Cerebellar cortex (tissue), 1 donor: ENCODE results near the gene CNTNAP2.

ENCODE experiments used
- DNase-seq: peaks from one replicate; pipeline ENCODE4 v3.0.0-alpha.2; 2015; ENCODE audit warnings: low spot score

CNTNAP2 gene

DNA sequence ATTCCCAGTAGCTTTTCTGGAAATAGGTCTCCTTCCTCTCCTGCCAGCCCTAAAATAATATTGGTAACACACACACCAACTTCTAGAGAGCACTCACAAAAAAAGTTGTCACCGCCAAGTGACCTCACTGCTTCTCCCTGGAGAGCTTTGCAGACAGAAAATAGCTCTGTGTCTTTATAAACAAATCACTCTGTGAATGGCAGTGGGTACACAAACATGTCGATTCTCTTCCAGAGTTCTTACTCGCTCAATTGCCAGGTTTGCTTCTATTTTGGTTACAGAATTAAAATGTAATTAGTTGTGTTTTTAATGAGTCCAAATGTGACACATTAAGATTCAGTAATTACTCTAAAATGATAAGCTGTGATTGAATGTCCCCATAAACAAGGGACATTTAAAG, 1824.8 kb downstream of the CNTNAP2 start:
- DNase-seq: no peak

DNA sequence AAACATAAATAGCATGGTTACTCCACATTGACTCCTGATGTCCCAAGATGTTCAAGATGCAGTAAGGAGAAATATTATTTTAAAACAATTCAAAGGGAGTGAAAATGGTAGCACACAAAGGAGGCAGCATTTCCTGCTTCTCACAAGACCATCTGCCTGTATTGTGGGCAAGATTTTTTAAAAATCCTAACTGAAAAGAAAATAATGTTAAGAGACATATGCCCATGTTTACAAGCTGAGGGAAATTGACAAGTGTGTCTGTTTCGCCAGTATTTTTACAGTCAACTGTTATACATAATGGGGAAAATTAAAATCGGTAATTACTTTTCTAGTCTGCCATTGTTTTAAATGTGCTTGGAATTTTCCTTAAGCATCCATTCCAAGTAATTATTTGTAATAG, 1827.7 kb downstream of the CNTNAP2 start:
- no peak for DNase-seq

DNA sequence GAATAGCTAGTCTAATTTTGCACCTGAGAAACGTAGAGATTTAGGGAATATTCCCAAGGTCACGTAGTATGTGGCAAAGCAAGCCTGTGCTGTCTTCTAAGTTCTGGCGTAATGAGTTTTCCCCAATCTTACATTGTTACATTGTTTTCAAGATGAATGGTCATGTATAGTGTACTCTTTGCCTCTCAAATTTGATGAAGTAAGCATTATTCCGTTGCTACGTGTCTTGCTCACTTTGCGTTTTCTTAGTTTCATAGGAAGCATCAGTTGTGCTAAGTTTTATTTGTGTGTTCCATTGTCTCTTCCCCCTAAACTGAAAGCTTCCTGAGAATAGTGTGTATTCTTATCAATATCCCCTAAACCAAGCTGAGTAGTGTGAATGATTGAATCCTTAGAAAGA, 1836.3 kb downstream of the CNTNAP2 start:
- no peak for DNase-seq

DNA sequence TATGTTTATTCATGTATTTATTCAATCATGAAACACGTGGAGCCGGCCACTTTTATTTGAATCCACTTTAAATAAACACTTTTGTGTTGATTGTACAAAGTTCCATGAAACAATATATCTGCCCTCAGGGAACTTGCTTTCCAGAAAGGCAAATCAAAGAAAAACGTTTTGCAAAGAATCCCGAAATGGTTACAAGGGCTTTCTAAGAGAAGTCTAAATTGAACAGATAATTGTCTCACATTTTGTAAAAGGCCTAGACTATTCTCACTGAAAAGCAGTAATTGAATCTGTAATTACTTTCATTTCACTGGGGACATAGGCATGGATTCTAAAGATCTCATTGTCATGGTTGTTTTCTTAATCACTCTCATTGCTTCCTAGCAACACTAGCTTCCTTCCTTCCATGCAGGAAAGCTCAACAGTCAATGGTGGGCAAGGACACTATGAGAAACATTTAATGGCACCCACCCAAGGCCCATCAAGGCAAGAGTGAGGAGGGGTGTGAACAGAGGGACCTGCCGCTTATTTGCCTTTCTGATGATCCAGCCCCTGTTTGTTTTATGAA, 1851.5 kb downstream of the CNTNAP2 start:
- no peak for DNase-seq

DNA sequence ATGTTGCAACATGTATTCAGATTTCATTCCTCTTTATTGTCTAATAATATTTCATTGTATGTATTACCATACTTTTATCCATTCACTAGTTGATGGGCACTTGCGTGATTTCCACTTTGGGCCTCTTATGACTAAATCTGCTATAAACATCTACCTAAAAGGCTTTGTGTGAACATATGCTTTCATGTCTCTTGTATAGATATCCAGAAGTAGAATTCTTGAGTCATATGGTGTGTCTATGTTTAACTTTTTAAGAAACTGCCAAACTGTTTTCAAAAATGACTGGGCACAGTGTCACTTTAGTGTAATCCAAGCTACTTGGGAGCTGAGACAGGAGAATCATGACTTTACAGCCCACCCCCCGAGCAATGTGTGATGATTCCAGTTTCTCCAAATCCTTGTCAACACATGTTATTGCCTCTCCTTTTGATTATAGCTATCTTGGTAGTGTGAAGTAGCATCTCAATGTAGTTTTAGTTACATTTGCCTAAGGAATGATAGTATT, 1855.1 kb downstream of the CNTNAP2 start:
- DNase-seq: no peak

DNA sequence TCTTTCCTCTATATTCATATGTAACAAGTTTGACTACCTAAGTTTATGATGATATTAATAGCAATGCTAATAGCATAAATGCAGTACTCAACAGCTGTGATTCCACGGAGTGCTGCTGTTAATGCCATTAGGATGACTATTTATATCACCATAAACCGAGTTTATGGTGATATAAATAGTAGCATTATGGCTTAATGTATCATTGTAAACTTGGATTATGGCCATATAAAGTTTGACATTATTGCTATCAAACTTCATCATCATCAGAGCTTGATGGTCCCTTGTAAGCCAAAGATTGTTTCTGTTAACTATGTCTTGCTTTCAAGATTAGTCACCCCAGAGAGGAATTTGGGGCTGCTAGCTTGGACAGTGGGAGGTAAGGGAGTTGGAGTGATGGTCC, 1861.6 kb downstream of the CNTNAP2 start:
- no peak for DNase-seq

DNA sequence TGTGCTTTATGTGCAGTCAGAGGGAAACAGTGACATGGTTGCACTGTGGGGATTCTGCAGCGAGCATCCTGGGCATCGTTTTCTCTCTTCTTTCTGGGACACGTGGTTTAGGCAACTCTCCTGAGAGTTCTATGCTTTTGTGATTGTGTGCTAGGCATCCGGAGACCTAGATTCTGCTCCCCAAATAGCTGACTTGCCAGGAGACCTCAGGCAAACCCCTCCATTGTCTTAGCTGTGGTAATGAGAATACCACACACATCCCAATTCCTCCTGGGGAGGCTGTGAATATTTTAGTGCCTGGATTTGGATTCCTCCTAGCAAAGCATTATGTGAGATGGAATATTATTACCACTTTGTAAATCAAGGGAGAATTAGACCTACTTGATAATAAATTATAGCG, 1862.0 kb downstream of the CNTNAP2 start:
- no peak for DNase-seq

DNA sequence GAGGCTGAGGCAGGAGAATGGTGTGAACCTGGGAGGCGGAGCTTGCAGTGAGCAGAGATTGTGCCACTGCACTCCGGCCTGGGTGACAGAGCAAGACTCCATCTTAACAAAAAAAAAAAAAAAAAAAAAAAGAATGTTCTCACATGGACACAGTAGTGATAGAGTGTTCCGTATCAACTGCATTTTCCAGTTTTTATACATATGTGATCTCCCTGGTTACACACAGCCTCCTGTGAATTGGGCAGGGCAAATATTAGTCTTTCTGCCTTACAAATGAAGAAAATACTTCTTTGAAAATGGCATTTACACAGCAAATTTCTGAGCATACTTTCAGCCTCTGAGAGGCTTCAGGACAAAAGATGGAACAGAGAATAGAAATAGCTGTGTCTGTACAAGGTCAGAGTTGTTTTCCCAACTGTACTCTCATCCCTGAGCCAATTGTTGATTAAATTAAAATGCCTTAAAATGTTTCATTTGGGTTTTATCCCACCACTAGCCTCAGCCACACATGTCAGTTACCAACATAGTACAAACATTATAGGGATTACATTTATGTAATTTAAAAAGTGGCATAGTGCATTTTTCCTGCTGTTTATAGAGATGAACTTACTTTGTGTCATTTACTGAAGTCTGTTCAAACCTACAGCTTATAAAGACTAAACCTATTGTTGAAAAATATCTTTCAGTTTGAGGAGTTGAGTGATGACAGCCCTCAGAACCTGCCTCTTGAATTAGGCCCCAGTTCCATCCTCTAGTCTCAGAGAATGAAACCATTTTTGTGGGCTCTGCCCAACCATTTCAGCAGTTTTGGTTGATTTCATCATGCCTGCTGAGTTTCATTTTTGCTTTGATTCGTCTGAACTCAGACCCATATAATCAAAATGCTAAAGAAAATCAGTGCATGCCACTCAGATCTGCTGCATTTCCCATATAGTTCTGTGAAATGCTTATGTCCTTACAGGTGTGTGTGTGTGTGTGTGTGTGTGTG, 1864.5 kb downstream of the CNTNAP2 start:
- no peak for DNase-seq

DNA sequence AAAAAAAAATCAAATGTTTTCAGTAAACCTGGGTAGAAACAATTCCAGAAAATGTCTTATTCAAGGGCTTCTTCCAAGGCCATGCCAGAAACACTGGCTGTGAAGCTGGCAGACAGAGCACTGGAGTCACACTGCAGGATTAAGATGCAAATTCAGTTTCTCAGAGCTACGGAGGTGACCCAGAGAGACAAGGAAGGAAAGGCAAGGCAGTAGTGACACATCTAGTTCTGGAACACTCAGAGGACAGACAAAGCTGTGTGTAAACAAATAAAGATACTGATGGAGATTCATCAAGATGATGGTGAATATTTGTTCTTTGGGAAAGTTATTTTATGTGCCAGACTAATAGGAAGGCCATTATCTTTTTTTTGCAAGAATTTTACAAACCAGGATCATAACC, 1865.7 kb downstream of the CNTNAP2 start:
- no peak for DNase-seq

DNA sequence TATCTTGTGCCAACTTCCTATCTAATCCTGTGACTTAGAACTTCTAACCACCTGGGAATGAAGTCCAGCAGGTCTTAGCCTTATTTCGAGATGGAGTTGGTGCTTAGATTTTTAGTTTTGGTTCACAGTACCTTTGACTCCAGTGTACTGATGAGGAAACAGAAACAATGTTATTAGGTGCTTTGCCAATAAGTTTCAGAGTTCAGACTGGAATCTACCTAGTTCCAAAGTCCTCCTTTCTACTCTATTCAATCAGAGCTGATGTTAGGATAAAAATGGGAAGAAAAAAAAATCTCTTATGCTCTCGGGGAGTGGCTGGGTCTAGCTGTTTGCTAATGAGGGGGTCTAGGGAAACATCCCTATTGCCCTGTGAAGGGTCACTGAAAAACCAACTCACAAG, 1867.7 kb downstream of the CNTNAP2 start:
- no peak for DNase-seq

DNA sequence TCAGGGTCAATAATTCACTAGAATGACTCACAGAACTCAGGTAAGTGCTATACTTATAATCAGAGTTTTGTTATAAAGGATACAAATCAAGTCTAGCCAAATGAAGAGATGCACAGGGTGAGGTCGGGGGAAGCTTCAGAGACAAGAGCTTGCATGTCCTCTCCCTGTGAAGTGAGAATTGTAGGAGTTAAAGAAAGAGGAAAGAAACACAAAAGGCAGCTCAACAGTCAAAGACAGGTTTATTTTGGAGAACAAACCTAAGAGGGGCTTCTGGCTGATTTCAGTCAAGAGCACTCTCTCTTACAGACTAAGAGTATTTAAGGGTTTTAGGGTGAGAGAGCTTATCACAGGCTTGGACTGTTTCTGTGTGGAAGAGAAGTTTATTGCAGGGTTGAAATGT, 1873.5 kb downstream of the CNTNAP2 start:
- no peak for DNase-seq

DNA sequence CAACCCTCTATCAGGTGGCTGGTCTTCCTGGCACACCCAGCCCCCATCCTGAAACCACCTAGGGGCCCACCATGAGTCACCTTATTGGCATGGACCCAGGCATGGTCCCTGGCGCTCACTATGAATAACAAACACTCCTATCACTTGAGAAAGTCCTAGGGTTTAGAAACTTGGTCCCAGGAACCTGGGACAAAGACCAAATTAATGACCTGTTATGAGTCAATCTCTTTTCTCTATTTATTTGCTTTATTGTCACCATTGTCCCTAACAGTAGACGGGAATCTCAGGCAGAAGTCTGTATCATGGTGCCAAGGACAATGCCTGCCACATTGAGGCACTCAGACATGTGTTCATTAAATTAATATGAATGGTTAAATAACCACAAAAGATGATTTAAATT, 1874.3 kb downstream of the CNTNAP2 start:
- DNase-seq: no peak

DNA sequence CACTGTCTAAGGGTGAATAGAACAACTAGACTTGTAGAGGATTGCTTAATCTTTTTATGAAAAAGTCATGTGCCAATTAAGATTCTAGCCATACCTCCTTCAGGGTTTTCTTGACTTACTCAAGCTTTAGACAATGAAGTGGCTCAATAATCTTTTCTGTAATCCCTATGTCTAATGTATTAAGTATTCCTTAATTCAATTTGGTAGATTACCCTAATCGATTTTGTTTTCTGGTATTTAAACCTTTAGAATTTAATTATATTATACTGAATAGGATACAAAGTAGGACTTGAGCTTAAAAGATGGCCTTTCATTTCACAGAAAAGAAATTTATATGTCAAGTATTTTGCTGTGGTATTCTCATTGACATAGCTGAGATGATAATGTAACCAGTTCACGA, 1876.1 kb downstream of the CNTNAP2 start:
- DNase-seq: no peak

DNA sequence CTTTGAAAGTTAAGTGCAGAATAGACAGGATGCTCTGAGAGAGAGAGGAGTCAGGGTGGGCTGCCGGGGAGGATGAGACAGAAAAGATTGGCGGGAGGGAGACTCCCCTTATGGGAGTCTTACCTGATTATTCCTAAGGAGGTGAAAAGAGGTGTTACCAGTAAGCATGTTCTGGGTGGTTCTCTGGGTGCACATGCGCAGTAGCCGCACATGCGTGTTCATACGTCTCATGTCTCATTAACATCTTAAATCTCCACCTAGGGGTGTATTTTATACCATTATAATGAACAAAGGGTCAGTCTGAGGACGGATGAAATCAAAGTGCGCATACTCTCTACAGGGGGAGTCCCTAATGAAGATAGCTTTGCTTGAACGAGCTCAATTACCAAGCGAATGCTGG, 1881.0 kb downstream of the CNTNAP2 start:
- DNase-seq: no peak

DNA sequence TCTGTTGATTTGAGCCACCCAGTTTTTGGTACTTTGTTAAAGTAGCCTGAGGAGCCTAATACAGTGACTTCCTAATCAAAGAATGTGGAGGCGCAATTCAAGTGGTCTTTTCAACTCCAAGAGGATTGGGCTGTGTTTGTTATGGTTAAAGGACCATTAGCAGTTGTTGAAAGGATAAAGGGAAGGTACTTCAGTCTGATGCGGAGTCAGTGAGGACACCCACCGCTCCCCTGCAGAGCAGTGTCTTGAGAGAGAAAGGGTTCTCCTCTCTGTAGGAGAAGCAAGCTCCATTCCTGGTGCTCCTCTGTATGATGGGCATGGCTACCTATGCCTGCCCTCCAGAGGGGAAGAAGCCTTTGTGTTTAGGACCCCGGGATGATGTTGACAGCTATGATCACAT, 1883.4 kb downstream of the CNTNAP2 start:
- no peak for DNase-seq

DNA sequence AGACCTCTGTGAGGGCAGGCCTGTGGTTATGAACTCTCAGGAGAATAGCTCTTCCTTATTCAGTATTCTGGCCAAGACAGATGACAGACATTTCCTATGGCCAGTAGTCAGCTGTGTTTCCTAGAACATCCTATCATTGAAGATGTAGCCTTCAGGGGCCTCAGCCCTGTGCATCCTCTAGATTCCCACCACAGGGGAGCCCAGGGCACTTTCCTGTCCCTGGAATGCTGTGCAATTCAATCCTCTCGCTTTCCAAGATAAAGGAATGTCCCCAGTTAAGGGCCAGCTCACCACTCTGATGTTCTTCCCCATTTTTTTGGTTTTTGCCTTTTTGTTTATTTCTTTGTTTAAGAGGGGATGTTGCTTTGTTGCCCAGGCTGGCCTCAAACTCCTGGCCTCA, 1895.2 kb downstream of the CNTNAP2 start:
- no peak for DNase-seq

DNA sequence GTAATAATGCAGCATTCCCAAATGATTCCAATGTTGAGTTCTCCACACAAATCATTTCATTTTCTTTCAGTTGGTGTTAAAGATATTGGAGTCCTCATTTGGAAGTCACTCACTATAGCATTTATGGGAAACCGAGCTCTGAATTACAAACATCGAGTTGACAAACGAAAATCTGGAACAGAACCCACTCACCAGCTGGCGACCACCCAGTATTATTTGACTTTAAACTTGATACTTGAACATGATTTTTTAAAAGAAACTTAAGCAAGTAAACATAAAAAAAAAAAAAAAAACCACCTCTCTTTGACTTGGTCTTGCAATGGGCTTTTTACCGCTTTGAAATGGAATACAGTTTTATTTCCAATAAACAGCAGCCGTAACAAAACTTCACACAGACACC, 1897.4 kb downstream of the CNTNAP2 start:
- no peak for DNase-seq

DNA sequence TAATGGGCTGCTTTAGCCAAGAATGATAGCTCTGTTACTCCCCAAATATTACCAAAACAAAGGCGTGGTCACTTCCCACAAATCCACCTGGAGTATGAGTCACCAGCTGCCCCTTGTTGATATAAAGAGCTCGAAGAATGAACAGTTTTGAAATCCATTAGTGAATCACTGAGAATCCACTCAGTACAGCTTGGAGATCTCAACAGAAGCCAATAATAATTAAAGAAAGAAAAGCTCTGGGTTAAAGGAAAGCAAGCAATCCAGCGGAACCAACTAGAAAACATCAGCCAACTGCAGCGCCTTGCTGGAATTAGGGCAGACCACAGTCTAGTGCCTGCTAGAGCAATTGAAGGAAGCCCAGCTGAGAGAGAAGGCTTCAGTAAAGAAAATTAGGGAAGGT, 1897.9 kb downstream of the CNTNAP2 start:
- DNase-seq: no peak

DNA sequence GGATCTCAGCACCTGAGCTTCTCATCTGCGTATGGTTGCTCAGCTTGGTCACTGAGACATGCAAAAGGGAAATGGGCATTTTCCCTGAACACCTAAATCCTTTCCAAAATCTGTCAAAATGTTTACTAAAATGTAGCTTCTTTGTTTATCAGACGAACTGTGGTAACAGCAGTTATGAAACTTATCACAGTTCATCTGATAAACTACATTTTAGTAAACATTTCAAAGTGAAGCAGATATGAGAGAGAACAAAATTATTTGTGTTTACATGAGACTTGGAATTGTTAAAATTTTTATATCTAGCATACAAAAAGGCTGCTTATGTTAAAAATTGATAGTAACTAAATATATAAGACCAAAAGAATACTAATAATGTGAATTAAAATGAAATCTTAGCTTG, 1900.5 kb downstream of the CNTNAP2 start:
- no peak for DNase-seq

DNA sequence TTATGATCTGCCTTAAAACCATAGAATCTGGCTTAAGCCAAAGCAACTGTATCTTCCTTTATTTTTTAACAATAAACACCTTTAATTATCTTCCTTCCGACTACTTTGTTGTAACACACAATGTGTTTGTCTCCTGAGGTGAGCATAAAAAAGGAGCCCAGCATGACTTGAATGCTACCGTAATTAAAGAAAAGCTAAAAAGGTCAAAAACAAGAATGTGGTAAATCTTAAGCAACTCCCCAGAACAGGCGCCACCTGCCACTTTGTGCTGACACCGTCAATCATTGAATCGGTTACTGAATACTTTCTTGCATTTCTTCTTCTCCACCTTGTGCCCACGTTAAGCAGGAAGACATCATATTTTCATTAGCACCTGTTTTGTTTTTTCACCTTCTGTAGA, 1904.1 kb downstream of the CNTNAP2 start:
- no peak for DNase-seq

DNA sequence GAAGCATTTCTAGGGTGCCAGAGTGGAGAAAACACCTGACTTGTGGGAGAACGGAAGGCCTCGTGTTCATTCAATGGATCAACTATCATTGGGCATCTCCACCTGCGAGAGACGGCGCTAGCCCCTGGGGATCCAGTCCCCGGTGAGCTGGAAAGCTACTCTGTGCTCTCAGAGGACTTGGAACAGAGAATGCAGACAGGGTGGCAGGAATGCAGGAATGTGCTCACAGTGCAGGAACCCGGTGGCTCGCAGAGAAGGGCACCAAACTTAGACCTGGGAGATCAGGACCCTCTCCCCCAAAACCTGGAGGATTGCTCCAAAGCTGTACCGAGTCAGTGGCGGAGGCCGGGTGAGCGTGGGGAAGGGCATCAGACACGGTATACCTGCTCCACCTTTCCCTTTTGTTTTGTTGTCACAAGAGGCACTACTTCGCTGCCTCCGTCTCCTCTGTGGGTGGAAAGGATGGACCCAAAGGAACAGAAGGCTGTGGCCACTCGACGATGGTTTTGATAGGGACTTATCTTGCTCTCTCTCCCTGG, 1905.0 kb downstream of the CNTNAP2 start:
- DNase-seq: no peak

DNA sequence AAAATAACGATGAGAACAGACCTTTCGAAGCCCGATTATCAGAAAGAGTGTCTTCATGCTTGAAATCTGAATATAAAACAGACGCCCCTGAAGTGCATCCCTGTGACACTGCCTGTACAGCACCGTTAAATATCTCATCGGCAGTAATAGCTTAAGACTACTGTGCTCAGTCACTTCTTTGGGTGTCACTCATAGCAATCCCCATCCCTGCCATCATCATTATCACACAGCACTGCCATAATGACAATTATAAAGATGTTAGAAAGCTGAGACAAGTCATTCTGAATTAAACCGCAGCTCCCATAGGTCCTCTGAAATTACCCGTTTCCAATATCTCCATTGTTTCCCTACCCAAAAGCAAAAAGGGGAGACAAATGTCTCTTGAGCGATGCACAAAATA, 1906.2 kb downstream of the CNTNAP2 start:
- no peak for DNase-seq

DNA sequence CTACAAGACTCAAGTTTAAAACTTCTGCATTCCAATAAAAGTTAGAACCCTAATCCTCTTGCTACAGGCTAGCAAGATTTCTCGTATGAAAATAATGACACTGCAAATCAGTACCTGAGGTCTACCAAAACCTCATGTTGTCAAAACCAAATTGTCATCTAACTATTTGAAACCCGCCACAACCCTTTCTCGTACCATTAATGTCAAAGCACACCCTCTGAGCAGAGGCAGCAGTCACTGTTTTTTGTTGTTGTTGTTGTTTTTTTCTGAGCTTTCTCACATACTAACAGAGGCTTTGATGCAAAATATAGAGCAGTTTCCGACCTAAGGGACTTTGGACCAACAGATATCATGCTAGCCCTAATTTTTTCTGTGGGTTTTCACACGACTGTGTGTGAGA, 1910.1 kb downstream of the CNTNAP2 start:
- DNase-seq: no peak
